Measurements from ENCODE around the gene TPCN1.

Gene TPCN1

GRCh38 chr12:113224955-113225354 is 3.7 kb downstream of the TPCN1 start:
- Mint-ChIP-seq H3K36me3 (ENCODE audit: low read depth) (peaks cover 53% of the 10 kb centered on the region), H3K9me3 (no peaks in the 10 kb centered on the region), H3K27ac (no peak overlapping the region), H3K4me3 (no peak overlapping the region), H3K27me3 (no peaks in the 10 kb centered on the region), H3K4me1 (ENCODE audit: low read depth) (peaks cover 48% of the 10 kb centered on the region)
- intact Hi-C loops (cut with micrococcal nuclease), result loop anchor here (5.0 kb wide), 1 partner anchor 38 kb away; the partner anchor contains the start of genes DDX54 and RITA1

- Mint-ChIP-seq H3K4me3 (peak overlapping the region; percentile 13), H3K4me1 (ENCODE audit: low read depth) (peaks cover 60% of the 10 kb centered on the region), H3K9me3 (no peaks in the 10 kb centered on the region), H3K27me3 (no peaks in the 10 kb centered on the region), H3K36me3 (ENCODE audit: low read depth) (peaks cover 63% of the 10 kb centered on the region), H3K27ac (peak overlapping the region; percentile 91)
- intact Hi-C loops (cut with micrococcal nuclease), result no loop called here
Observed at GRCh38 chr12:113226696-113227568, 5.7 kb downstream of the TPCN1 start.

- H3K36me3 Mint-ChIP-seq (ENCODE audit: low read depth), result peaks cover 65% of the 10 kb centered on the region
- no peaks in the 10 kb centered on the region for H3K9me3 Mint-ChIP-seq
- intact Hi-C loops (cut with micrococcal nuclease), result no loop called here
- H3K27ac Mint-ChIP-seq, result peak overlapping the region; percentile 91
- peaks cover 64% of the 10 kb centered on the region for H3K4me1 Mint-ChIP-seq (ENCODE audit: low read depth)
- no peak overlapping the region for H3K4me3 Mint-ChIP-seq
- H3K27me3 Mint-ChIP-seq, result no peaks in the 10 kb centered on the region
Observed at GRCh38 chr12:113227686-113228391, 6.6 kb downstream of the TPCN1 start.

- Mint-ChIP-seq H3K27me3 (no peaks in the 10 kb centered on the region), H3K4me1 (ENCODE audit: low read depth) (peaks cover 71% of the 10 kb centered on the region), H3K9me3 (no peaks in the 10 kb centered on the region), H3K27ac (peak overlapping the region; percentile 91), H3K36me3 (ENCODE audit: low read depth) (peaks cover 72% of the 10 kb centered on the region), H3K4me3 (no peak overlapping the region)
- intact Hi-C loops (cut with micrococcal nuclease), result no loop called here
Observed at GRCh38 chr12:113228394-113229028, 7.2 kb downstream of the TPCN1 start.

GRCh38 chr12:113230315-113231234 is 9.3 kb downstream of the TPCN1 start:
- intact Hi-C loops (cut with micrococcal nuclease), result loop anchor here (5.0 kb wide), 1 partner anchor 33 kb away; no protein-coding TSS in a partner anchor

GRCh38 chr12:113231235-113232088 is 10.2 kb downstream of the TPCN1 start:
- Mint-ChIP-seq H3K36me3 (ENCODE audit: low read depth) (peaks cover 100% of the 10 kb centered on the region), H3K27me3 (no peaks in the 10 kb centered on the region), H3K27ac (peak overlapping the region; percentile 91), H3K4me3 (no peak overlapping the region), H3K4me1 (ENCODE audit: low read depth) (peaks cover 100% of the 10 kb centered on the region), H3K9me3 (no peaks in the 10 kb centered on the region)
- intact Hi-C loops (cut with micrococcal nuclease), result loop anchor here (5.0 kb wide), 1 partner anchor 34 kb away; no protein-coding TSS in a partner anchor

More at GRCh38 chr12:113230315-113231234, 9.3 kb downstream of the TPCN1 start:
- Mint-ChIP-seq H3K27me3 (no peaks in the 10 kb centered on the region), H3K4me3 (peak overlapping the region; percentile 37), H3K9me3 (no peaks in the 10 kb centered on the region), H3K4me1 (ENCODE audit: low read depth) (peaks cover 92% of the 10 kb centered on the region), H3K36me3 (ENCODE audit: low read depth) (peaks cover 92% of the 10 kb centered on the region), H3K27ac (peak overlapping the region; percentile 91)

GRCh38 chr12:113232089-113232839 is 11.0 kb downstream of the TPCN1 start:
- no peaks in the 10 kb centered on the region for H3K9me3 Mint-ChIP-seq
- peaks cover 100% of the 10 kb centered on the region for H3K4me1 Mint-ChIP-seq (ENCODE audit: low read depth)
- intact Hi-C loops (cut with micrococcal nuclease), result loop anchor here (5.0 kb wide), 1 partner anchor 35 kb away; no protein-coding TSS in a partner anchor
- no peaks in the 10 kb centered on the region for H3K27me3 Mint-ChIP-seq
- peaks cover 94% of the 10 kb centered on the region for H3K36me3 Mint-ChIP-seq (ENCODE audit: low read depth)
- peak overlapping the region; percentile 91 for H3K27ac Mint-ChIP-seq
- no peak overlapping the region for H3K4me3 Mint-ChIP-seq

GRCh38 chr12:113232840-113233585 is 11.7 kb downstream of the TPCN1 start:
- H3K36me3 Mint-ChIP-seq (ENCODE audit: low read depth), result peaks cover 87% of the 10 kb centered on the region
- intact Hi-C loops (cut with micrococcal nuclease), result loop anchor here (1.0 to 5.0 kb wide), 2 partner anchors 12 to 36 kb away; partner anchors contain the start of gene TPCN1

GRCh38 chr12:113233967-113234366 is 12.7 kb downstream of the TPCN1 start:
- intact Hi-C loops (cut with micrococcal nuclease), result loop anchor here (1.0 to 5.0 kb wide), 2 partner anchors 13 to 37 kb away; partner anchors contain the start of gene TPCN1
- peak overlapping the region; percentile 17 for H3K4me3 Mint-ChIP-seq
- peaks cover 99% of the 10 kb centered on the region for H3K4me1 Mint-ChIP-seq (ENCODE audit: low read depth)
- H3K27ac Mint-ChIP-seq, result peak overlapping the region; percentile 91
- no peaks in the 10 kb centered on the region for H3K27me3 Mint-ChIP-seq
- peaks cover 87% of the 10 kb centered on the region for H3K36me3 Mint-ChIP-seq (ENCODE audit: low read depth)
- no peaks in the 10 kb centered on the region for H3K9me3 Mint-ChIP-seq

More at GRCh38 chr12:113232840-113233585, 11.7 kb downstream of the TPCN1 start:
- Mint-ChIP-seq H3K27ac (peak overlapping the region; percentile 91), H3K4me3 (peak overlapping the region; percentile 39), H3K4me1 (ENCODE audit: low read depth) (peaks cover 100% of the 10 kb centered on the region), H3K27me3 (no peaks in the 10 kb centered on the region), H3K9me3 (no peaks in the 10 kb centered on the region)

- Mint-ChIP-seq H3K27me3 (no peaks in the 10 kb centered on the region), H3K4me1 (ENCODE audit: low read depth) (peaks cover 99% of the 10 kb centered on the region), H3K36me3 (ENCODE audit: low read depth) (peaks cover 87% of the 10 kb centered on the region), H3K4me3 (no peak overlapping the region), H3K9me3 (no peaks in the 10 kb centered on the region), H3K27ac (peak overlapping the region; percentile 91)
- intact Hi-C loops (cut with micrococcal nuclease), result loop anchor here (5.0 kb wide), 1 partner anchor 37 kb away; no protein-coding TSS in a partner anchor
Observed at GRCh38 chr12:113234483-113234882, 13.2 kb downstream of the TPCN1 start.

GRCh38 chr12:113235976-113236375 is 14.7 kb downstream of the TPCN1 start:
- peaks cover 99% of the 10 kb centered on the region for H3K4me1 Mint-ChIP-seq (ENCODE audit: low read depth)
- H3K9me3 Mint-ChIP-seq, result no peaks in the 10 kb centered on the region
- H3K27ac Mint-ChIP-seq, result peak overlapping the region; percentile 40
- H3K4me3 Mint-ChIP-seq, result peak overlapping the region; percentile 13
- H3K27me3 Mint-ChIP-seq, result no peaks in the 10 kb centered on the region
- H3K36me3 Mint-ChIP-seq (ENCODE audit: low read depth), result peaks cover 84% of the 10 kb centered on the region
- intact Hi-C loops (cut with micrococcal nuclease), result no loop called here
